IMR-90 (cell line): ENCODE data around the gene IQGAP2.

Experiments
- BHLHE40 ChIP-seq: fragments of 150-350 bp; IDR thresholded peaks from 2 replicates; pipeline ENCODE4 v1.6.1; 2016; ENCODE audit warnings: mild to moderate bottlenecking, low read depth, low read length
- CEBPB ChIP-seq: IDR thresholded peaks from 2 replicates; pipeline ENCODE4 v1.6.1; 2012; ENCODE audit warnings: low read depth, low read length, improper control_type of control experiment
- CHD1 ChIP-seq: IDR thresholded peaks from 2 replicates; pipeline ENCODE4 v1.6.1; 2012; ENCODE audit warnings: low read depth, low read length, improper control_type of control experiment
- CTCF ChIP-seq: conservative IDR thresholded peaks from 2 replicates; pipeline ENCODE4 v1.5.1; 2012; ENCODE audit warnings: mild to moderate bottlenecking, low read depth, low read length, improper control_type of control experiment
- FOS ChIP-seq: fragments of 150-350 bp; IDR thresholded peaks from 2 replicates; pipeline ENCODE4 v1.6.1; 2016; ENCODE audit warnings: low read depth, low read length
- MAZ ChIP-seq: IDR thresholded peaks from 2 replicates; pipeline ENCODE4 v1.6.1; 2012; ENCODE audit warnings: low read depth, mild to moderate bottlenecking, low read length, improper control_type of control experiment, moderate library complexity, borderline replicate concordance
- NFE2L2 ChIP-seq: fragments of 150-350 bp; IDR thresholded peaks from 2 replicates; pipeline ENCODE4 v1.6.1; 2016; ENCODE audit warnings: low read depth, mild to moderate bottlenecking, low read length
- POLR2A ChIP-seq: IDR thresholded peaks from 2 replicates; pipeline ENCODE4 v1.6.1; 2012; ENCODE audit warnings: mild to moderate bottlenecking, low read depth, low read length
- RAD21 ChIP-seq: IDR thresholded peaks from 2 replicates; pipeline ENCODE4 v1.6.1; 2012; ENCODE audit warnings: low read length, improper control_type of control experiment
- RCOR1 ChIP-seq: IDR thresholded peaks from 2 replicates; pipeline ENCODE4 v1.6.1; 2012; ENCODE audit warnings: mild to moderate bottlenecking, low read length, improper control_type of control experiment; ENCODE audit not compliant: insufficient replicate concordance
- RFX5 ChIP-seq: IDR thresholded peaks from 2 replicates; pipeline ENCODE4 v1.8.0; 2012; ENCODE audit warnings: low read depth, mild to moderate bottlenecking, low read length, moderate library complexity
- SMC3 ChIP-seq: fragments of 150-350 bp; IDR thresholded peaks from 2 replicates; pipeline ENCODE4 v1.6.1; 2016; ENCODE audit warnings: low read depth, mild to moderate bottlenecking, antibody characterized with exemption, low read length, moderate library complexity
- TF ChIP-seq, protein P1 (sequence below): fragments of 150-350 bp; IDR thresholded peaks from 2 replicates; pipeline ENCODE4 v1.6.1; 2016; ENCODE audit warnings: low read depth, mild to moderate bottlenecking, low read length, moderate library complexity, borderline replicate concordance
- TF ChIP-seq, protein P2 (sequence below): fragments of 150-350 bp; IDR thresholded peaks from 2 replicates; pipeline ENCODE4 v1.6.1; 2017; ENCODE audit warnings: mild to moderate bottlenecking, antibody characterized with exemption, low read length, low read depth

GRCh38 chr5:76745670-76746069, 342.6 kb downstream of the IQGAP2 start:
- TF ChIP-seq RAD21 (no peak), CTCF (no peak), RCOR1 (no peak), SMC3 (no peak), POLR2A (no peak), RFX5 (no peak), FOS (no peak), MAZ (no peak), CEBPB (no peak), CHD1 (no peak), NFE2L2 (no peak), BHLHE40 (no peak)
- TF ChIP-seq, protein P1, sequence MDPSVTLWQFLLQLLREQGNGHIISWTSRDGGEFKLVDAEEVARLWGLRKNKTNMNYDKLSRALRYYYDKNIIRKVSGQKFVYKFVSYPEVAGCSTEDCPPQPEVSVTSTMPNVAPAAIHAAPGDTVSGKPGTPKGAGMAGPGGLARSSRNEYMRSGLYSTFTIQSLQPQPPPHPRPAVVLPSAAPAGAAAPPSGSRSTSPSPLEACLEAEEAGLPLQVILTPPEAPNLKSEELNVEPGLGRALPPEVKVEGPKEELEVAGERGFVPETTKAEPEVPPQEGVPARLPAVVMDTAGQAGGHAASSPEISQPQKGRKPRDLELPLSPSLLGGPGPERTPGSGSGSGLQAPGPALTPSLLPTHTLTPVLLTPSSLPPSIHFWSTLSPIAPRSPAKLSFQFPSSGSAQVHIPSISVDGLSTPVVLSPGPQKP: no peak
- TF ChIP-seq, protein P2, sequence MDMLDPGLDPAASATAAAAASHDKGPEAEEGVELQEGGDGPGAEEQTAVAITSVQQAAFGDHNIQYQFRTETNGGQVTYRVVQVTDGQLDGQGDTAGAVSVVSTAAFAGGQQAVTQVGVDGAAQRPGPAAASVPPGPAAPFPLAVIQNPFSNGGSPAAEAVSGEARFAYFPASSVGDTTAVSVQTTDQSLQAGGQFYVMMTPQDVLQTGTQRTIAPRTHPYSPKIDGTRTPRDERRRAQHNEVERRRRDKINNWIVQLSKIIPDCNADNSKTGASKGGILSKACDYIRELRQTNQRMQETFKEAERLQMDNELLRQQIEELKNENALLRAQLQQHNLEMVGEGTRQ: no peak
